Gastroesophageal sphincter (tissue), 4 donors: Measurements from ENCODE around the gene JPT2. TPM values are rescaled to one million over a fixed set of nuclear protein-coding genes. Genes with fewer than 3 reads are reported as not detected.

ENCODE experiments used
- ATAC-seq: fragments of 150-250 bp; one replicate; pipeline ENCODE4 v1.9.1; 2016; ENCODE audit warnings: mild to moderate bottlenecking, moderate library complexity
- H3K27ac ChIP-seq, 4 donors: fragments of 200-600 bp; sonication (generic) in 3 of 4; 1 replicate in 3 of 4; 2 replicates in 1 of 4; pipeline ENCODE4 v1.5.1; 2016 to 2019
- H3K27me3 ChIP-seq: fragments of 200-600 bp; sonication (generic); one replicate; pipeline ENCODE4 v1.5.1; 2019
- H3K36me3 ChIP-seq, 2 donors: fragments of 200-600 bp; sonication (generic); one replicate each; pipeline ENCODE4 v1.5.1; 2019; ENCODE audit warnings: control low read depth in 1 of 2
- H3K4me1 ChIP-seq, 3 donors: fragments of 200-600 bp; sonication (generic); 1 replicate in 2 of 3; 2 replicates in 1 of 3; pipeline ENCODE4 v1.5.1; 2016 to 2019; ENCODE audit warnings: control low read depth in 2 of 3
- H3K4me3 ChIP-seq, 2 donors: fragments of 200-600 bp; sonication (generic); one replicate each; pipeline ENCODE4 v1.5.1; 2019; ENCODE audit warnings: mild to moderate bottlenecking in 1 of 2, moderate library complexity in 1 of 2
- H3K9me3 ChIP-seq, 3 donors: fragments of 200-600 bp; sonication (generic); one replicate each; pipeline ENCODE4 v1.5.1; 2017 to 2019; ENCODE audit warnings: control low read depth in 2 of 3
- EP300 ChIP-seq: sonication (generic); formaldehyde crosslinking; IDR thresholded peaks from one replicate; pipeline ENCODE4 v1.6.1; 2017; ENCODE audit warnings: antibody characterized with exemption, mild to moderate bottlenecking
- POLR2A ChIP-seq, 2 donors: fragments of 450-650 bp; IDR thresholded peaks; one replicate each; pipeline ENCODE4 v1.6.1; 2017; ENCODE audit warnings: antibody characterized with exemption in 2 of 2, mild to moderate bottlenecking in 2 of 2, moderate library complexity in 1 of 2
- POLR2AphosphoS5 ChIP-seq: sonication (generic); formaldehyde crosslinking; IDR thresholded peaks from one replicate; pipeline ENCODE4 v1.6.1; 2017; ENCODE audit warnings: antibody characterized with exemption
- WGBS, 2 donors: methylation state at CpG; one replicate each; pipeline ENCODE4 v1.1.5; 2018; ENCODE audit warnings: low coverage in 1 of 2; 5-methylcytosine and 5-hydroxymethylcytosine counted together
- total RNA-seq, 4 donors: library from RNA; depleted of rRNA; stranded (reverse); fragments of >200 nt; gene quantifications; one replicate each; pipeline ENCODE4 v1.1.0, GENCODE V29; 2016
- TF ChIP-seq, protein P1 (sequence below), 4 experiments: fragments of 200-600 bp in 2 of 4; fragments of 450-650 bp in 2 of 4; sonication (generic) in 1 of 4; IDR thresholded peaks; one replicate each; pipeline ENCODE4 v1.5.1; 2017 to 2019; ENCODE audit warnings: antibody characterized with exemption in 4 of 4, mild to moderate bottlenecking in 2 of 4, moderate library complexity in 2 of 4

The JPT2 gene
- total RNA-seq, 4 donors from 2014 or later: 21.4 to 49.9 (median 31.6) TPM

DNA sequence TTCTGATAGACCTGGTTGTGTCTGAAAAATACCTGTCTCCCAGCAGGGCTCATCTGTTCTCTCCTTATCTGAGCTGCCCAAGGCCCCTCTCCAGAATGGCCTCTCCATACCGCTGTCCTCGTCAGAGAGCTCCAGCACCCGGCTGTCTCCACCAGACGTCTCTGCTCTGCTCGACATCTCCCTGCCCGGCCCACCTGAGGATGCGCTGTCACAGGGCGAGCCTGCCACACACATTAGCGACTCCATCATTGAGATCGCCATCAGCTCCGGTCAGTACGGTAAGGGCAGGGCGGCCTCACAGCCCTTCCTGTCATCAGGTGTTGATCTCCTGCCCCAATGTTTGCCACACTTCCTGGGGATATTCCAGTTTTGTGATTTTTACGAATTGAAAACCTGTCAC is 10.2 kb upstream of the JPT2 start:
- Histone ChIP-seq H3K27me3 (no peaks in the 10 kb centered on the region), H3K4me1 (no peaks in the 10 kb centered on the region), H3K36me3 (peaks cover 0 to 100% of the 10 kb centered on the region in 2 donors), H3K4me3 (no peak overlapping the region), H3K9me3 (no peaks in the 10 kb centered on the region), H3K27ac (no peak overlapping the region)
- WGBS, 2 donors: 90 to 94% methylated on average over 3 to 12 of the region's 14 CpGs
- TF ChIP-seq POLR2AphosphoS5: no peak
- TF ChIP-seq, protein P1, sequence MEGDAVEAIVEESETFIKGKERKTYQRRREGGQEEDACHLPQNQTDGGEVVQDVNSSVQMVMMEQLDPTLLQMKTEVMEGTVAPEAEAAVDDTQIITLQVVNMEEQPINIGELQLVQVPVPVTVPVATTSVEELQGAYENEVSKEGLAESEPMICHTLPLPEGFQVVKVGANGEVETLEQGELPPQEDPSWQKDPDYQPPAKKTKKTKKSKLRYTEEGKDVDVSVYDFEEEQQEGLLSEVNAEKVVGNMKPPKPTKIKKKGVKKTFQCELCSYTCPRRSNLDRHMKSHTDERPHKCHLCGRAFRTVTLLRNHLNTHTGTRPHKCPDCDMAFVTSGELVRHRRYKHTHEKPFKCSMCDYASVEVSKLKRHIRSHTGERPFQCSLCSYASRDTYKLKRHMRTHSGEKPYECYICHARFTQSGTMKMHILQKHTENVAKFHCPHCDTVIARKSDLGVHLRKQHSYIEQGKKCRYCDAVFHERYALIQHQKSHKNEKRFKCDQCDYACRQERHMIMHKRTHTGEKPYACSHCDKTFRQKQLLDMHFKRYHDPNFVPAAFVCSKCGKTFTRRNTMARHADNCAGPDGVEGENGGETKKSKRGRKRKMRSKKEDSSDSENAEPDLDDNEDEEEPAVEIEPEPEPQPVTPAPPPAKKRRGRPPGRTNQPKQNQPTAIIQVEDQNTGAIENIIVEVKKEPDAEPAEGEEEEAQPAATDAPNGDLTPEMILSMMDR (IDR thresholded peaks at IDR 0.05): no peak
- TF ChIP-seq EP300: no peak
- TF ChIP-seq POLR2A (IDR thresholded peaks at IDR 0.05): no peak
- peak; percentile 32 for ATAC-seq

DNA sequence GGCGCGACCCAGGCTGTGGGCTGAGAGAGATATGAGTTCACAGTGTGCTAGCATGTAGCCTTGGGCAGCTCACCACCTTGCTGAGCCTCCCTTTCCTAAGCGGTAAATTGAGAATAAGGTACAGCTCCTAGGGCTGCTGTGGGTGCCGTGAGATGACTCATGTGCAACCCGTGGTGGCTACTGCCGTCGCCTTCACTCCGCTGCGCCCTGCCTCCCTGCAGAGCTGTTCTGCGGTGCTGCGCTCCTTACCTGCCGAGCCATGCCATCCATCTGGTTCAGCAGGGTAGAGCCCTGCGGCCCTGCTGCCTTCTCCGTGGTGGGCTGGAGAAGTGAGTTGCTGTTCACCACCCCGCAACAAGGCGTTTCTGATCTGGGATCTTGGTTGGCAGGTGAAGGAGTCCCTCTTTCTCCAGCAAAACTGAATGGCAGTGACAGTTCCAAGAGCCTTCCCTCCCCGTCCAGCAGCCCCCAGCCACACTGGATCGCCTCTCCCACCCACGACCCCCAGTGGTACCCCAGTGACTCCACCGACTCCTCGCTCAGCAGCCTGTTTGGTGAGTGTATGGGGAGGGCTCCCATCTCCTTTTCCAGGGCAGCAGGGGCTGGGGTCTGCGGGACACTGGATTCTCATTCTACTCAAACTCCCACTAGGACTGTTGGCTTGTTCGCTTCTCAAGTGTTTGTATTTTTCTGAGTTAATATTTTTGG is 9.3 kb upstream of the JPT2 start:
- Histone ChIP-seq H3K4me3 (no peak overlapping the region), H3K27ac (no peak overlapping the region), H3K9me3 (no peaks in the 10 kb centered on the region), H3K27me3 (no peaks in the 10 kb centered on the region), H3K36me3 (peaks cover 0 to 100% of the 10 kb centered on the region in 2 donors), H3K4me1 (no peaks in the 10 kb centered on the region)
- TF ChIP-seq POLR2A (IDR thresholded peaks at IDR 0.05): no peak
- no peak for TF ChIP-seq EP300
- TF ChIP-seq POLR2AphosphoS5: no peak
- TF ChIP-seq, protein P1 (IDR thresholded peaks at IDR 0.05): no peak
- ATAC-seq: no peak
- WGBS, 2 donors: 74 to 99% methylated on average over 6 to 13 of the region's 23 CpGs

DNA sequence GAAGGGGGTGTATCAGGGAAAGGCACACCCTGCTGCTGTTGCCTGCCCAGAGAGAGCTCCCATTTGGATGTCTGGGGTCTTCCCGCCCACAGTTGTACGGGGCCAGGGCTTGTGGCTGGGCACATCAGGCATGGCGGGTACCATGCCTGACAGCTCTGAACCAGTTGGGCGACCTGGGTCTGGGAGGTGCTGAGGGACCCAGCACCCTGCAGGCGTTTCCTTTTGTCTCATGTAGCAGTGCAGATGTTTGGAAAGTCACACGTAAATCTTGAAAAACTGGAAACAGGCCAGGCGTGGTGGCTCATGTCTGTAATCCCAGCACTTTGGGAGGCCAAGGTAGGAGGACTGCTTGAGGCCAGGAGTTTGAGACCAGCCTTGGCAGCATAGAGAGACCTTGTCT is 8.4 kb upstream of the JPT2 start:
- TF ChIP-seq, protein P1 (IDR thresholded peaks at IDR 0.05): no peak
- TF ChIP-seq EP300: no peak
- TF ChIP-seq POLR2A (IDR thresholded peaks at IDR 0.05): no peak
- no peak for TF ChIP-seq POLR2AphosphoS5
- no peak for ATAC-seq
- Histone ChIP-seq H3K27me3 (no peaks in the 10 kb centered on the region), H3K27ac (no peak overlapping the region), H3K4me1 (no peaks in the 10 kb centered on the region), H3K36me3 (peaks cover 0 to 100% of the 10 kb centered on the region in 2 donors), H3K9me3 (no peaks in the 10 kb centered on the region), H3K4me3 (no peak overlapping the region)
- 82% methylated on average over 5 of the region's 7 CpGs; no CpG with 5 or more reads in 1 of the 2 donors for WGBS, 2 donors

DNA sequence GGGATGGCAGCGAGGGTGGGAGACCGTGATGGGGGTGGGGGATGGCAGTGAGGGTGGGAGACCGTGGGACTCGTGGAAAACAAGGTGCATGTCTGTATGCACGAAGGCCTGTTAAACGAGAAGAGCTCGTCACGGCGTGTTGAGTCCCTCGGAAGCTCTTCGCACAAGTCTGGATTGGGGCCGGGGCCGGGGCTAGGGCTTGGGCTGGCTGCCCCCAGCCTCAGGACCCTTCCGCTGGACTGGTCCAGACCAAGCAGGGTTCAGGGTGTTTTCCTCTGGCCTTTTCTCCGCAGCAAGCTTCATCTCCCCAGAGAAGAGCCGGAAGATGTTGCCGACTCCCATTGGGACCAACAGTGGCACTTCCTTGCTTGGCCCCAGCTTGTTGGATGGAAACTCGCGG is 7.7 kb upstream of the JPT2 start:
- peaks cover 0 to 100% of the 10 kb centered on the region in 2 donors for H3K36me3 ChIP-seq
- WGBS, 2 donors: 81 to 87% methylated on average over 3 to 10 of the region's 19 CpGs
- H3K27ac ChIP-seq: no peak overlapping the region
- no peaks in the 10 kb centered on the region for H3K9me3 ChIP-seq
- no peak for TF ChIP-seq EP300
- TF ChIP-seq, protein P1 (IDR thresholded peaks at IDR 0.05): no peak
- TF ChIP-seq POLR2A (IDR thresholded peaks at IDR 0.05): no peak
- TF ChIP-seq POLR2AphosphoS5: no peak
- H3K4me3 ChIP-seq: no peak overlapping the region
- no peaks in the 10 kb centered on the region for H3K4me1 ChIP-seq
- no peaks in the 10 kb centered on the region for H3K27me3 ChIP-seq
- no peak for ATAC-seq

DNA sequence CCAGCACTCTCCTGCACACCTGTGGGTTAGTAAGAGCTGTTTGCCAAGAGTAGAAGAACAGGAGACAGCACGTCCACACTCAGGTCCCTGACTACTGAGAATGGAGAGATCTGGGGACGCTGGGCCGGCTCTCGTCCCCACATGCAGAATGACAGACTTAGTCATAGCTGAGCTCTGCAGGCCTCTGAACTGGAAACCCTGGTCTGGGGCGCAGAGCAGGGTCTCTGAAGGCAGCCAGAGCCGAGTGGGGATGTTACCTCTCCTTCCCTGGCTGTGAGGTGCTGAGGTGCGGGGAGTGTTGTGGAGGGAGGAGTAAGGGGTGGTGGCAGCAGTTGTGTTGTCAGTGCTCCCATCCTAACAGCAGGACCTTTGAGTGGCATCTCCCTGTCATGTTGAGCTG is 7.2 kb upstream of the JPT2 start:
- Histone ChIP-seq H3K9me3 (no peaks in the 10 kb centered on the region), H3K27me3 (no peaks in the 10 kb centered on the region), H3K36me3 (peaks cover 0 to 100% of the 10 kb centered on the region in 2 donors), H3K4me3 (no peak overlapping the region), H3K4me1 (no peaks in the 10 kb centered on the region), H3K27ac (no peak overlapping the region)
- TF ChIP-seq EP300 (no peak), POLR2A (IDR thresholded peaks at IDR 0.05) (no peak), POLR2AphosphoS5 (no peak)
- TF ChIP-seq, protein P1 (IDR thresholded peaks at IDR 0.05): no peak
- ATAC-seq: no peak
- 81% methylated on average over 3 of the region's 7 CpGs; no CpG with 5 or more reads in 1 of the 2 donors for WGBS, 2 donors
